SK-N-SH treated with all-trans-retinoic acid at 6 μM for 48 hours (cell line): ENCODE results near the gene SNN.

Source experiments
- ATAC-seq: fragments of 200-7000 bp; cut with Tn5 transposase; 3 replicates; pipeline ENCODE4 v1.9.1; 2020; ENCODE audit warnings: mild to moderate bottlenecking, moderate library complexity
- ARNTL ChIP-seq: fragments of 450-650 bp; formaldehyde crosslinking; IDR thresholded peaks from 2 replicates; pipeline ENCODE4 v1.5.0; 2020; ENCODE audit warnings: low read depth, mild to moderate bottlenecking, moderate library complexity, borderline replicate concordance
- BACH2 ChIP-seq: fragments of 250-450 bp; sonication (Bioruptor Pico); IDR thresholded peaks from 2 replicates; pipeline ENCODE4 v1.9.0; 2021; ENCODE audit warnings: mild to moderate bottlenecking, borderline replicate concordance
- CSDC2 ChIP-seq: fragments of 250-450 bp; sonication (Bioruptor Pico); IDR thresholded peaks from 2 replicates; pipeline ENCODE4 v1.5.0; 2020; ENCODE audit warnings: mild to moderate bottlenecking, moderate library complexity
- CSRNP3 ChIP-seq: fragments of 250-450 bp; sonication (Bioruptor Pico); IDR thresholded peaks from 2 replicates; pipeline ENCODE4 v1.5.1; 2021; ENCODE audit warnings: mild to moderate bottlenecking, moderate library complexity
- ESRRG ChIP-seq: fragments of 250-450 bp; sonication (Bioruptor Pico); IDR thresholded peaks from 2 replicates; pipeline ENCODE4 v1.6.1; 2021; ENCODE audit warnings: mild to moderate bottlenecking
- GLIS3 ChIP-seq: fragments of 250-450 bp; sonication (Bioruptor Pico); IDR thresholded peaks from 2 replicates; pipeline ENCODE4 v1.5.0; 2020; ENCODE audit warnings: mild to moderate bottlenecking, moderate library complexity
- ISL1 ChIP-seq: fragments of 250-450 bp; sonication (Bioruptor Pico); IDR thresholded peaks from 2 replicates; pipeline ENCODE4 v2.1.2; 2022; ENCODE audit warnings: mild to moderate bottlenecking, moderate library complexity
- POU6F1 ChIP-seq: fragments of 250-450 bp; sonication (Bioruptor Pico); IDR thresholded peaks from 2 replicates; pipeline ENCODE4 v1.8.0; 2021; ENCODE audit warnings: low read depth, mild to moderate bottlenecking, moderate library complexity, borderline replicate concordance
- PPARA ChIP-seq: fragments of 250-450 bp; sonication (Bioruptor Pico); IDR thresholded peaks from 2 replicates; pipeline ENCODE4 v1.5.0; 2020; ENCODE audit warnings: mild to moderate bottlenecking, borderline replicate concordance
- RARB ChIP-seq: fragments of 250-450 bp; sonication (Bioruptor Pico); IDR thresholded peaks from 2 replicates; pipeline ENCODE4 v1.8.0; 2021; ENCODE audit warnings: mild to moderate bottlenecking, moderate library complexity
- SNAI2 ChIP-seq: fragments of 250-450 bp; sonication (Bioruptor Pico); IDR thresholded peaks from 2 replicates; pipeline ENCODE4 v1.5.0; 2020; ENCODE audit warnings: mild to moderate bottlenecking, moderate library complexity
- TCF4 ChIP-seq: fragments of 250-450 bp; sonication (Bioruptor Pico); IDR thresholded peaks from 2 replicates; pipeline ENCODE4 v1.8.0; 2021; ENCODE audit warnings: mild to moderate bottlenecking, moderate library complexity, borderline replicate concordance
- TOX ChIP-seq: fragments of 250-450 bp; sonication (Bioruptor Pico); IDR thresholded peaks from 2 replicates; pipeline ENCODE4 v1.8.0; 2021; ENCODE audit warnings: mild to moderate bottlenecking, moderate library complexity, borderline replicate concordance
- TSHZ2 ChIP-seq: fragments of 250-450 bp; sonication (Bioruptor Pico); IDR thresholded peaks from 2 replicates; pipeline ENCODE4 v1.5.0; 2020; ENCODE audit warnings: mild to moderate bottlenecking, moderate library complexity
- ZC3H10 ChIP-seq: fragments of 250-450 bp; sonication (Bioruptor Pico); IDR thresholded peaks from 2 replicates; pipeline ENCODE4 v1.5.1; 2021; ENCODE audit warnings: mild to moderate bottlenecking, moderate library complexity
- ZFP3 ChIP-seq: fragments of 250-450 bp; sonication (Bioruptor Pico); IDR thresholded peaks from 2 replicates; pipeline ENCODE4 v1.5.0; 2020; ENCODE audit warnings: mild to moderate bottlenecking, moderate library complexity
- ZFP30 ChIP-seq: fragments of 450-650 bp; formaldehyde crosslinking; IDR thresholded peaks from 2 replicates; pipeline ENCODE4 v1.5.0; 2022; ENCODE audit warnings: mild to moderate bottlenecking, moderate library complexity
- ZNF565 ChIP-seq: fragments of 450-650 bp; formaldehyde crosslinking; conservative IDR thresholded peaks from 2 replicates; pipeline ENCODE4 v1.5.0; 2020; ENCODE audit warnings: low read depth, mild to moderate bottlenecking, moderate library complexity
- ZNF70 ChIP-seq: fragments of 450-650 bp; formaldehyde crosslinking; IDR thresholded peaks from 2 replicates; pipeline ENCODE4 v1.5.0; 2020; ENCODE audit warnings: mild to moderate bottlenecking, moderate library complexity
- ZNF8 ChIP-seq: fragments of 450-650 bp; formaldehyde crosslinking; IDR thresholded peaks from 2 replicates; pipeline ENCODE4 v1.5.0; 2020; ENCODE audit warnings: mild to moderate bottlenecking, moderate library complexity
- TF ChIP-seq, protein P1 (sequence below): fragments of 250-450 bp; sonication (Bioruptor Pico); IDR thresholded peaks from 2 replicates; pipeline ENCODE4 v1.8.0; 2020; ENCODE audit warnings: mild to moderate bottlenecking, moderate library complexity, borderline replicate concordance
- TF ChIP-seq, protein P2 (sequence below): fragments of 250-450 bp; sonication (Bioruptor Pico); IDR thresholded peaks from 2 replicates; pipeline ENCODE4 v1.5.1; 2020; ENCODE audit warnings: low read depth, mild to moderate bottlenecking, moderate library complexity

SNN gene

DNA sequence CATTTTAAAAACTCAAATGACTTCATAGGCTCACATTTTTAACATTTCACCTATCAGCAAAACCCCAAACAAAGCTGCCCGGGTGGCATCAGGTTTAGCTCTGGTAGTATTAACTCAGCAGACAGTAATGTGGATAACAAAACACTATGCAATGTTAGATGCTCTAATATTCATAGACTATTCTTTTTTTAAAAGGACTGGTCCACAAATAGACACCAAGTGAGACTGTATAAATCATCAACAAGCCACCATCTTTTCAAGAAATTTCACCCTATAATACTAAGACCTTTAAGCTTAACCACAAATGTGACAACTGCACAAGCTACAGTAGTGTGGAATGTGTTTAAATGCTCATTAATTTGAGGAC lies 20.2 kb downstream of the SNN start:
- TF ChIP-seq ESRRG = no peak
- TF ChIP-seq, protein P1, sequence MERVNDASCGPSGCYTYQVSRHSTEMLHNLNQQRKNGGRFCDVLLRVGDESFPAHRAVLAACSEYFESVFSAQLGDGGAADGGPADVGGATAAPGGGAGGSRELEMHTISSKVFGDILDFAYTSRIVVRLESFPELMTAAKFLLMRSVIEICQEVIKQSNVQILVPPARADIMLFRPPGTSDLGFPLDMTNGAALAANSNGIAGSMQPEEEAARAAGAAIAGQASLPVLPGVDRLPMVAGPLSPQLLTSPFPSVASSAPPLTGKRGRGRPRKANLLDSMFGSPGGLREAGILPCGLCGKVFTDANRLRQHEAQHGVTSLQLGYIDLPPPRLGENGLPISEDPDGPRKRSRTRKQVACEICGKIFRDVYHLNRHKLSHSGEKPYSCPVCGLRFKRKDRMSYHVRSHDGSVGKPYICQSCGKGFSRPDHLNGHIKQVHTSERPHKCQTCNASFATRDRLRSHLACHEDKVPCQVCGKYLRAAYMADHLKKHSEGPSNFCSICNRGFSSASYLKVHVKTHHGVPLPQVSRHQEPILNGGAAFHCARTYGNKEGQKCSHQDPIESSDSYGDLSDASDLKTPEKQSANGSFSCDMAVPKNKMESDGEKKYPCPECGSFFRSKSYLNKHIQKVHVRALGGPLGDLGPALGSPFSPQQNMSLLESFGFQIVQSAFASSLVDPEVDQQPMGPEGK = no peak
- no peak for TF ChIP-seq ISL1
- TF ChIP-seq TCF4 (CRISPR knock-in tag) = no peak
- no peak for TF ChIP-seq TSHZ2
- no peak for TF ChIP-seq ZNF70 (CRISPR knock-in tag)
- no peak for TF ChIP-seq ZC3H10 (CRISPR knock-in tag)
- TF ChIP-seq PPARA (CRISPR knock-in tag) = no peak
- no peak for TF ChIP-seq BACH2 (CRISPR knock-in tag)
- no peak for TF ChIP-seq SNAI2
- no peak for TF ChIP-seq RARB (CRISPR knock-in tag)
- TF ChIP-seq, protein P2, sequence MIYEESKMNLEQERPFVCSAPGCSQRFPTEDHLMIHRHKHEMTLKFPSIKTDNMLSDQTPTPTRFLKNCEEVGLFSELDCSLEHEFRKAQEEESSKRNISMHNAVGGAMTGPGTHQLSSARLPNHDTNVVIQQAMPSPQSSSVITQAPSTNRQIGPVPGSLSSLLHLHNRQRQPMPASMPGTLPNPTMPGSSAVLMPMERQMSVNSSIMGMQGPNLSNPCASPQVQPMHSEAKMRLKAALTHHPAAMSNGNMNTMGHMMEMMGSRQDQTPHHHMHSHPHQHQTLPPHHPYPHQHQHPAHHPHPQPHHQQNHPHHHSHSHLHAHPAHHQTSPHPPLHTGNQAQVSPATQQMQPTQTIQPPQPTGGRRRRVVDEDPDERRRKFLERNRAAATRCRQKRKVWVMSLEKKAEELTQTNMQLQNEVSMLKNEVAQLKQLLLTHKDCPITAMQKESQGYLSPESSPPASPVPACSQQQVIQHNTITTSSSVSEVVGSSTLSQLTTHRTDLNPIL (CRISPR knock-in tag) = no peak
- TF ChIP-seq ARNTL (CRISPR knock-in tag) = no peak
- ATAC-seq = no peak

GRCh38 chr16:11689031-11689840 lies 21.0 kb downstream of the SNN start:
- TF ChIP-seq ZFP30 (CRISPR knock-in tag) = no peak
- no peak for ATAC-seq

DNA sequence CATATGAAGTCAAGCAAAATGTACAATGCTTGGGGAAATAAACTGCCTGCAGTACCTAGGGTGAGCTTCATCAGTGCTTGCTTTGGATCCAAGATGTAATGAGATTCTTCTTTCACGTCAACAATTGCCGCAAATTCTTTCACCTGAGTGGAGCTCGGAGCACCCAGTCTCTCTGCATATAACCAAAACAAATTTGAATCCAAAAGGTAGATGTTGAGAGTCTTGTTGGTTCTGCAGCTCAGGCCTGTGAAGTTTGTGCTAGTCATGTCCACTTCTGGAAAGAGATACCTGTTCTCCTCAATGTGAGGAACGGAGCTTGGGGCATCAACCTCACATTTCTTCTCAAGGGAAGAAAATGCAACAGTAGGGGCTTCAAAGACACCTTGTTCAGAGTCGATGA lies 23.0 kb downstream of the SNN start:
- TF ChIP-seq CSRNP3 (no peak), ZFP3 (CRISPR knock-in tag) (no peak), ISL1 (no peak), TOX (CRISPR knock-in tag) (no peak), ARNTL (CRISPR knock-in tag) (no peak), POU6F1 (no peak), CSDC2 (CRISPR knock-in tag) (no peak), ZNF565 (CRISPR knock-in tag) (no peak), TCF4 (CRISPR knock-in tag) (no peak), ESRRG (no peak), ZNF8 (CRISPR knock-in tag) (no peak), SNAI2 (no peak), ZC3H10 (CRISPR knock-in tag) (no peak), GLIS3 (CRISPR knock-in tag) (no peak), TSHZ2 (no peak)
- TF ChIP-seq, protein P1 = no peak
- TF ChIP-seq, protein P2 (CRISPR knock-in tag) = no peak
- TF ChIP-seq, all 23 proteins: peak for 0
- no peak for ATAC-seq
